ENCODE measurements around the gene SLBP. TPM values are rescaled to one million over a fixed set of nuclear protein-coding genes. Genes with fewer than 3 reads are reported as not detected.
A peak's percentile ranks its signal among the peaks of the same experiment; 100 is the strongest.

The SLBP gene
- total RNA-seq, 2 donors from 2014 or later, result 52.1 to 60.7 TPM

DNA sequence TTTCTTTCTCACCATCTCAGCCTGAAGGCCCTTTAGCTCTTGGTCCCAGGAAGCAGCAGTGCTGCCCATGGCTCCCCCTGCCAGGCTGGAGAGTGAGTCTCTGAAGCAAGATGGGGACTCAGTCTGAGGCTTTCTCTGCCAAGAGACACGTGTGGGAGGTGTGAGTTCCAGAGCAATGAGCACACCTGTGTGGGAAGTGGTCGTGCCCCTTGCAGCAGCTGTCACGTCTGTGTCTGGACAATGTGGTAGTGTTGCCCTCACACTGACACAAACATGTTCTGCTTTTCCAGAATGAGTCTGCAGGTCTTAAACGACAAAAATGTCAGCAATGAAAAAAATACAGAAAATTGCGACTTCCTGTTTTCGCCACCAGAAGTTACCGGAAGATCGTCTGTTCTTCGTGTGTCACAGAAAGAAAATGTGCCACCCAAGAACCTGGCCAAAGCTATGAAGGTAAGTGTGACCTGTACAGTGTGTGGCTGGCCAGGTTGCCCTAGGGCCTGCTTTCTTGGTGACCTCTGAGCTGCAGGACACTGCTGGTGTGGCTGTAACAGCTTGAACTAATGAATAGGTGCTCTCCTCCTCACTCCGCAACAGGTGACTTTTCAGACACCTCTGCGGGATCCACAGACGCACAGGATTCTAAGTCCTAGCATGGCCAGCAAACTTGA lies 11.1 kb upstream of the SLBP start:
- no peak overlapping the region for H3K9ac ChIP-seq (ENCODE audit: extremely low read depth, low read length, poor library complexity, severe bottlenecking)
- Mint-ChIP-seq H3K4me3 (peak overlapping the region; percentile 93), H3K9me3 (no peaks in the 10 kb centered on the region), H3K27me3 (ENCODE audit: insufficient read depth) (no peaks in the 10 kb centered on the region), H3K27ac (peak overlapping the region; percentile 70), H3K36me3 (ENCODE audit: low read depth) (peaks cover 38% of the 10 kb centered on the region), H3K4me1 (peaks cover 30% of the 10 kb centered on the region)
- DNase-seq, result no peak
- peaks cover 3% of the 10 kb centered on the region for H3K4me1 ChIP-seq (ENCODE audit: control insufficient read depth, insufficient read depth, low read length)
- H3K27ac ChIP-seq (ENCODE audit: low read depth, low read length), result no peak overlapping the region
- H3K9me3 ChIP-seq (ENCODE audit: control insufficient read depth, low read length), result no peaks in the 10 kb centered on the region
- peaks cover 50% of the 10 kb centered on the region for H3K36me3 ChIP-seq (ENCODE audit: control insufficient read depth, insufficient read depth, low read length)
- H3K4me3 ChIP-seq (ENCODE audit: low read length), result peak overlapping the region; percentile 79
- H3K27me3 ChIP-seq (ENCODE audit: control insufficient read depth, insufficient read depth, low read length, poor library complexity, severe bottlenecking), result no peaks in the 10 kb centered on the region
- TF ChIP-seq CTCF (conservative IDR thresholded peaks at IDR 0.05), result no peak
- WGBS, 2 experiments (ENCODE audit: insufficient coverage in 1 of 2, insufficient read length in 1 of 2), result 91 to 92% methylated on average over 11 to 12 of the region's 12 CpGs

DNA sequence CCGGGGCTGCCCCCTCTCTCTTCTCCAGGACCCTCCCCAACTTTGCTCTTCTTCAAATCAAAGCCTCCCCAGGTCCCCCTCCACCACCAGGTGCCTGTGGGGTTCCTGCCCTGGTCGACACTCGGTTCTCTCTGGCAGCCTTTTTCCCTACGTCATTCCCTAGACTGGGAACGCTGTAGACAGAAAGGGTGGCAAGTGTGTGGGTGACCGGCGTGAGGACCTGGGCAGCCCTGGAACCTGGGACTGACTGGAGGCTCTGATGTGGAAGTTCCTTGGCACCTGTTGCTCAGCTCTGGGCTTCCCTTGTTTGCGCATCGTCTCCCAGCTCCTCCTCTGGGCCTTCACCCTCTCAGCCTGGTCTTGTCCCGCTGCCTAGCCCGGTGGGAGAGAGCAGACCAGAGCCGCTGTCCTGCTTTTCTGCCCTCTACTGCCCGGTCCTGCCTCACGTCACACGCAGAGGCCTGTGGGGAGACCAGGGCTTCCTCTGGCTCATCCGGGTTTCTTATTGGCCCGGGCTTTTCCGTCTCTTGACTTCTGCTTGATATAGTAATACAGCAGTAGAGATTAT lies 10.5 kb upstream of the SLBP start:
- Histone ChIP-seq H3K4me1 (ENCODE audit: control insufficient read depth, insufficient read depth, low read length) (peaks cover 3% of the 10 kb centered on the region), H3K36me3 (ENCODE audit: control insufficient read depth, insufficient read depth, low read length) (peaks cover 49% of the 10 kb centered on the region), H3K4me3 (ENCODE audit: low read length) (peak overlapping the region; percentile 79), H3K9me3 (ENCODE audit: control insufficient read depth, low read length) (no peaks in the 10 kb centered on the region), H3K9ac (ENCODE audit: extremely low read depth, low read length, poor library complexity, severe bottlenecking) (peak overlapping the region; percentile 64), H3K27ac (ENCODE audit: low read depth, low read length) (no peak overlapping the region), H3K27me3 (ENCODE audit: control insufficient read depth, insufficient read depth, low read length, poor library complexity, severe bottlenecking) (no peaks in the 10 kb centered on the region)
- Mint-ChIP-seq H3K4me3 (peak overlapping the region; percentile 93), H3K9me3 (no peaks in the 10 kb centered on the region), H3K36me3 (ENCODE audit: low read depth) (peaks cover 36% of the 10 kb centered on the region), H3K27ac (peak overlapping the region; percentile 94), H3K27me3 (ENCODE audit: insufficient read depth) (no peaks in the 10 kb centered on the region), H3K4me1 (peaks cover 30% of the 10 kb centered on the region)
- 68 to 71% methylated on average over 9 to 18 of the region's 18 CpGs for WGBS, 2 experiments (ENCODE audit: insufficient coverage in 1 of 2, insufficient read length in 1 of 2)
- no peak for TF ChIP-seq CTCF (conservative IDR thresholded peaks at IDR 0.05)
- no peak for DNase-seq

- Mint-ChIP-seq H3K4me1 (peaks cover 30% of the 10 kb centered on the region), H3K27me3 (ENCODE audit: insufficient read depth) (no peaks in the 10 kb centered on the region), H3K9me3 (no peaks in the 10 kb centered on the region), H3K27ac (peak overlapping the region; percentile 94), H3K4me3 (peak overlapping the region; percentile 93), H3K36me3 (ENCODE audit: low read depth) (peaks cover 33% of the 10 kb centered on the region)
- H3K9ac ChIP-seq (ENCODE audit: extremely low read depth, low read length, poor library complexity, severe bottlenecking), result peak overlapping the region; percentile 64
- DNase-seq, result peak; percentile 58
- H3K4me1 ChIP-seq (ENCODE audit: control insufficient read depth, insufficient read depth, low read length), result peaks cover 3% of the 10 kb centered on the region
- peak overlapping the region; percentile 79 for H3K4me3 ChIP-seq (ENCODE audit: low read length)
- peaks cover 42% of the 10 kb centered on the region for H3K36me3 ChIP-seq (ENCODE audit: control insufficient read depth, insufficient read depth, low read length)
- H3K27me3 ChIP-seq (ENCODE audit: control insufficient read depth, insufficient read depth, low read length, poor library complexity, severe bottlenecking), result no peaks in the 10 kb centered on the region
- no peaks in the 10 kb centered on the region for H3K9me3 ChIP-seq (ENCODE audit: control insufficient read depth, low read length)
- WGBS, 2 experiments (ENCODE audit: insufficient coverage in 1 of 2, insufficient read length in 1 of 2), result 3 to 4% methylated on average over 24 to 59 of the region's 61 CpGs
- H3K27ac ChIP-seq (ENCODE audit: low read depth, low read length), result no peak overlapping the region
- no peak for TF ChIP-seq CTCF (conservative IDR thresholded peaks at IDR 0.05)
Observed at GRCh38 chr4:1721666-1722550, 9.8 kb upstream of the SLBP start.
